Measurements from ENCODE around the gene HDHD5.

DNA sequence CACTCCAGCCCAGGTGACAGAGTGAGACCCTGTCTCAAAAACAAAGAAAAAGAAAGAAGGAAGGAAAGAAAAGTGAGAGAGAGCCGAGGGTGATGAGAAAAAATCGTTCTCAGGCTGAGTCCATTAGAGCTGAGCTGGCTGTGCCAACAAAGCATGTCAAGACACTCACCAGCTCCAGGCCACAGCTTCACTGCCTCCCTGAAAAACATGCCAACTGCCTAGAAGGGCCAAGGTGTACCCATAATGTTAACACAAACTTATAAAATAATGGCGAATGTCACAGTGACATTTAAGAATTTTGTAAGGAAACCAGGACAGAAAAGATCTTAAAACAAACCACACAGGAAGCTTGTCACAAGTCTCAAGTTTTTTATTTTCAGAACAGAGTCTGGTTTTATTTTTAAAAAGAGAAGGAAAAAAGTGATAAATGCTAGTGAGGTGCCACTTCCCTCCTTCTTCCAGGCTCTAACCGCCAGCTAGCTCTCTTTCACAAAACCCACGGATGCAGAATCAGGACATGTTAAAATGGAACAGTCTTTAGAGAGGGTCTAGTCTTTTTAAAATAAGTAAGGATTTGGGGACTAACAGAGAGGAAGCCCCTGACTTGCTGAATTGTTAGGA, 43.0 kb downstream of the HDHD5 start:
- TF ChIP-seq, protein P1, sequence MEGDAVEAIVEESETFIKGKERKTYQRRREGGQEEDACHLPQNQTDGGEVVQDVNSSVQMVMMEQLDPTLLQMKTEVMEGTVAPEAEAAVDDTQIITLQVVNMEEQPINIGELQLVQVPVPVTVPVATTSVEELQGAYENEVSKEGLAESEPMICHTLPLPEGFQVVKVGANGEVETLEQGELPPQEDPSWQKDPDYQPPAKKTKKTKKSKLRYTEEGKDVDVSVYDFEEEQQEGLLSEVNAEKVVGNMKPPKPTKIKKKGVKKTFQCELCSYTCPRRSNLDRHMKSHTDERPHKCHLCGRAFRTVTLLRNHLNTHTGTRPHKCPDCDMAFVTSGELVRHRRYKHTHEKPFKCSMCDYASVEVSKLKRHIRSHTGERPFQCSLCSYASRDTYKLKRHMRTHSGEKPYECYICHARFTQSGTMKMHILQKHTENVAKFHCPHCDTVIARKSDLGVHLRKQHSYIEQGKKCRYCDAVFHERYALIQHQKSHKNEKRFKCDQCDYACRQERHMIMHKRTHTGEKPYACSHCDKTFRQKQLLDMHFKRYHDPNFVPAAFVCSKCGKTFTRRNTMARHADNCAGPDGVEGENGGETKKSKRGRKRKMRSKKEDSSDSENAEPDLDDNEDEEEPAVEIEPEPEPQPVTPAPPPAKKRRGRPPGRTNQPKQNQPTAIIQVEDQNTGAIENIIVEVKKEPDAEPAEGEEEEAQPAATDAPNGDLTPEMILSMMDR (IDR thresholded peaks at IDR 0.05; ENCODE audit: low read depth, low read length, missing input control), result no peak
- TF ChIP-seq GABPA (IDR thresholded peaks at IDR 0.05 in 1 of 2, conservative IDR thresholded peaks at IDR 0.05 in 1 of 2) (no peak), EGR1 (IDR thresholded peaks at IDR 0.05; ENCODE audit: low read depth in 2 of 2) (no peak), RAD21 (IDR thresholded peaks at IDR 0.05) (no peak), RXRA (IDR thresholded peaks at IDR 0.05) (no peak), NR2F2 (IDR thresholded peaks at IDR 0.05) (no peak), JUND (IDR thresholded peaks at IDR 0.05) (no peak), HNF4G (IDR thresholded peaks at IDR 0.05) (no peak), SP1 (IDR thresholded peaks at IDR 0.05) (no peak)
- TF ChIP-seq, protein P2, sequence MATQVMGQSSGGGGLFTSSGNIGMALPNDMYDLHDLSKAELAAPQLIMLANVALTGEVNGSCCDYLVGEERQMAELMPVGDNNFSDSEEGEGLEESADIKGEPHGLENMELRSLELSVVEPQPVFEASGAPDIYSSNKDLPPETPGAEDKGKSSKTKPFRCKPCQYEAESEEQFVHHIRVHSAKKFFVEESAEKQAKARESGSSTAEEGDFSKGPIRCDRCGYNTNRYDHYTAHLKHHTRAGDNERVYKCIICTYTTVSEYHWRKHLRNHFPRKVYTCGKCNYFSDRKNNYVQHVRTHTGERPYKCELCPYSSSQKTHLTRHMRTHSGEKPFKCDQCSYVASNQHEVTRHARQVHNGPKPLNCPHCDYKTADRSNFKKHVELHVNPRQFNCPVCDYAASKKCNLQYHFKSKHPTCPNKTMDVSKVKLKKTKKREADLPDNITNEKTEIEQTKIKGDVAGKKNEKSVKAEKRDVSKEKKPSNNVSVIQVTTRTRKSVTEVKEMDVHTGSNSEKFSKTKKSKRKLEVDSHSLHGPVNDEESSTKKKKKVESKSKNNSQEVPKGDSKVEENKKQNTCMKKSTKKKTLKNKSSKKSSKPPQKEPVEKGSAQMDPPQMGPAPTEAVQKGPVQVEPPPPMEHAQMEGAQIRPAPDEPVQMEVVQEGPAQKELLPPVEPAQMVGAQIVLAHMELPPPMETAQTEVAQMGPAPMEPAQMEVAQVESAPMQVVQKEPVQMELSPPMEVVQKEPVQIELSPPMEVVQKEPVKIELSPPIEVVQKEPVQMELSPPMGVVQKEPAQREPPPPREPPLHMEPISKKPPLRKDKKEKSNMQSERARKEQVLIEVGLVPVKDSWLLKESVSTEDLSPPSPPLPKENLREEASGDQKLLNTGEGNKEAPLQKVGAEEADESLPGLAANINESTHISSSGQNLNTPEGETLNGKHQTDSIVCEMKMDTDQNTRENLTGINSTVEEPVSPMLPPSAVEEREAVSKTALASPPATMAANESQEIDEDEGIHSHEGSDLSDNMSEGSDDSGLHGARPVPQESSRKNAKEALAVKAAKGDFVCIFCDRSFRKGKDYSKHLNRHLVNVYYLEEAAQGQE (IDR thresholded peaks at IDR 0.05), result no peak
- TF ChIP-seq, protein P3, sequence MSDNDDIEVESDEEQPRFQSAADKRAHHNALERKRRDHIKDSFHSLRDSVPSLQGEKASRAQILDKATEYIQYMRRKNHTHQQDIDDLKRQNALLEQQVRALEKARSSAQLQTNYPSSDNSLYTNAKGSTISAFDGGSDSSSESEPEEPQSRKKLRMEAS (IDR thresholded peaks at IDR 0.05), result no peak
- TF ChIP-seq, protein P4, sequence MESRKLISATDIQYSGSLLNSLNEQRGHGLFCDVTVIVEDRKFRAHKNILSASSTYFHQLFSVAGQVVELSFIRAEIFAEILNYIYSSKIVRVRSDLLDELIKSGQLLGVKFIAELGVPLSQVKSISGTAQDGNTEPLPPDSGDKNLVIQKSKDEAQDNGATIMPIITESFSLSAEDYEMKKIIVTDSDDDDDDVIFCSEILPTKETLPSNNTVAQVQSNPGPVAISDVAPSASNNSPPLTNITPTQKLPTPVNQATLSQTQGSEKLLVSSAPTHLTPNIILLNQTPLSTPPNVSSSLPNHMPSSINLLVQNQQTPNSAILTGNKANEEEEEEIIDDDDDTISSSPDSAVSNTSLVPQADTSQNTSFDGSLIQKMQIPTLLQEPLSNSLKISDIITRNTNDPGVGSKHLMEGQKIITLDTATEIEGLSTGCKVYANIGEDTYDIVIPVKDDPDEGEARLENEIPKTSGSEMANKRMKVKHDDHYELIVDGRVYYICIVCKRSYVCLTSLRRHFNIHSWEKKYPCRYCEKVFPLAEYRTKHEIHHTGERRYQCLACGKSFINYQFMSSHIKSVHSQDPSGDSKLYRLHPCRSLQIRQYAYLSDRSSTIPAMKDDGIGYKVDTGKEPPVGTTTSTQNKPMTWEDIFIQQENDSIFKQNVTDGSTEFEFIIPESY (IDR thresholded peaks at IDR 0.05), result no peak
- TF ChIP-seq, protein P5, sequence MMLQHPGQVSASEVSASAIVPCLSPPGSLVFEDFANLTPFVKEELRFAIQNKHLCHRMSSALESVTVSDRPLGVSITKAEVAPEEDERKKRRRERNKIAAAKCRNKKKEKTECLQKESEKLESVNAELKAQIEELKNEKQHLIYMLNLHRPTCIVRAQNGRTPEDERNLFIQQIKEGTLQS (IDR thresholded peaks at IDR 0.05), result no peak

Measured in liver (tissue), 3 donors.